HCT116 (cell line): ENCODE results near the gene GRIK4. TPM values are rescaled to one million over a fixed set of nuclear protein-coding genes. Genes with fewer than 3 reads are reported as not detected.

Experiments
- ATAC-seq: fragments of 200-7000 bp; cut with Tn5 transposase; 2 replicates; pipeline ENCODE4 v1.9.1; 2020; ENCODE audit warnings: mild to moderate bottlenecking, moderate library complexity
- BruUV-seq: library from RNA; stranded (reverse); fragments of 400-500 nt; replicated peaks from 2 replicates; lab custom pipeline; 2021; lab: Mats Ljungman, UMichigan
- CTCF ChIA-PET: fragments of 300-600 bp; sonication (Branson Sonifier 250); formaldehyde crosslinking; loops from one replicate; lab custom pipeline; 2021; ENCODE audit warnings: antibody characterized with exemption; lab: Charles Lee
- POLR2A ChIA-PET: fragments of 300-600, 350-600 bp; sonication (Branson Sonifier 250); formaldehyde crosslinking; loops from one replicate; lab custom pipeline; 2021; ENCODE audit warnings: antibody characterized with exemption; lab: Charles Lee
- RAD21 ChIA-PET, 2 experiments: fragments of 300-600 bp; sonication (Branson Sonifier 250); formaldehyde crosslinking; loops; one replicate each; lab custom pipeline; 2023; ENCODE audit warnings: low total read pairs in 2 of 2; ENCODE audit not compliant: uncharacterized antibody in 2 of 2, unreplicated experiment in 2 of 2, low non-redundant PET in 1 of 2; lab: Charles Lee
- DNase-seq: peaks from one replicate; pipeline ENCODE4 v3.0.0-alpha.2; 2010; ENCODE audit warnings: low read depth, low spot score
- H2AFZ ChIP-seq: fragments of 200-600 bp; shearing (Covaris generic), sonication (generic); 2 replicates; pipeline ENCODE4 v1.6.1; 2017; ENCODE audit warnings: low read depth, mixed run types, mixed read lengths, antibody characterized with exemption, low read length; ENCODE audit not compliant: poor library complexity, severe bottlenecking
- H3K27ac ChIP-seq: 2 replicates; pipeline ENCODE4 v1.5.1; 2012; ENCODE audit warnings: low read depth, low read length
- H3K27me3 ChIP-seq: fragments of 200-600 bp; sonication (generic); 2 replicates; pipeline ENCODE4 v1.6.1; 2016; ENCODE audit warnings: mixed run types, low read length, mixed read lengths; ENCODE audit not compliant: insufficient read depth
- H3K36me3 ChIP-seq, 2 experiments: fragments of 200-500 bp in 1 of 2; fragments of 200-600 bp in 1 of 2; sonication (Bioruptor generic) in 1 of 2; sonication (generic) in 1 of 2; 2 replicates each; pipeline versions ENCODE4 v1.5.1 to v1.6.1; 2014 to 2016; ENCODE audit warnings: low read length in 2 of 2, inconsistent platforms in 1 of 2, mixed read lengths in 1 of 2, mixed run types in 1 of 2; ENCODE audit not compliant: insufficient read depth in 2 of 2, control insufficient read depth in 1 of 2
- H3K4me1 ChIP-seq, 2 experiments: fragments of 200-600 bp in 1 of 2; sonication (generic) in 1 of 2; 2 replicates each; pipeline versions ENCODE4 v1.5.1 to v1.6.1; 2012 to 2017; ENCODE audit warnings: low read length in 2 of 2, inconsistent platforms in 1 of 2, mild to moderate bottlenecking in 1 of 2, mixed read lengths in 1 of 2, mixed run types in 1 of 2, moderate library complexity in 1 of 2; ENCODE audit not compliant: insufficient read depth in 2 of 2, control insufficient read depth in 1 of 2
- H3K4me2 ChIP-seq: fragments of 200-600 bp; sonication (generic); 2 replicates; pipeline ENCODE4 v1.6.1; 2017; ENCODE audit warnings: mixed run types, low read length, mixed read lengths
- H3K4me3 ChIP-seq, 2 experiments: fragments of 200-600 bp in 1 of 2; sonication (generic) in 1 of 2; replicated peaks in 1 of 2; 2 replicates each; pipeline ENCODE4 v1.5.1; 2011 to 2016; ENCODE audit warnings: low read length in 2 of 2, control low read depth in 1 of 2, low read depth in 1 of 2, mild to moderate bottlenecking in 1 of 2, mixed read lengths in 1 of 2, mixed run types in 1 of 2
- H3K79me2 ChIP-seq: fragments of 200-600 bp; sonication (generic); 2 replicates; pipeline ENCODE4 v1.6.1; 2017; ENCODE audit warnings: mild to moderate bottlenecking, mixed run types, low read length, moderate library complexity, mixed read lengths; ENCODE audit not compliant: insufficient read depth
- H3K9ac ChIP-seq: fragments of 200-600 bp; sonication (generic); 2 replicates; pipeline ENCODE4 v1.6.1; 2016; ENCODE audit warnings: low read length, mixed read lengths
- H3K9me2 ChIP-seq: fragments of 200-600 bp; sonication (generic), shearing (Covaris generic); 2 replicates; pipeline ENCODE4 v1.6.1; 2017; ENCODE audit warnings: mixed run types, mild to moderate bottlenecking, moderate library complexity; ENCODE audit not compliant: insufficient read depth
- H3K9me3 ChIP-seq, 2 experiments: fragments of 200-500 bp in 1 of 2; fragments of 200-600 bp in 1 of 2; sonication (Bioruptor generic) in 1 of 2; sonication (generic) in 1 of 2; 2 replicates each; pipeline ENCODE4 v1.6.1; 2014 to 2017; ENCODE audit warnings: low read length in 2 of 2, mixed read lengths in 2 of 2, inconsistent platforms in 1 of 2, low read depth in 1 of 2, mild to moderate bottlenecking in 1 of 2, mixed run types in 1 of 2, moderate library complexity in 1 of 2; ENCODE audit not compliant: control insufficient read depth in 1 of 2, insufficient read depth in 1 of 2
- H4K20me1 ChIP-seq: fragments of 200-600 bp; sonication (generic), shearing (Covaris generic); 2 replicates; pipeline ENCODE4 v1.6.1; 2017; ENCODE audit warnings: mixed run types, mild to moderate bottlenecking, moderate library complexity; ENCODE audit not compliant: insufficient read depth
- ATF3 ChIP-seq: IDR thresholded peaks from 2 replicates; pipeline ENCODE4 v1.6.1; 2012
- CBX3 ChIP-seq: IDR thresholded peaks from 2 replicates; pipeline ENCODE4 v1.6.1; 2012; ENCODE audit warnings: low read depth
- CEBPB ChIP-seq: IDR thresholded peaks from 2 replicates; pipeline ENCODE4 v1.6.1; 2012; ENCODE audit warnings: low read depth
- CTCF ChIP-seq, 3 experiments: fragments of 200-600 bp in 1 of 3; sonication (generic) in 1 of 3; IDR thresholded peaks in 2 of 3; conservative IDR thresholded peaks in 1 of 3; 2 replicates each; pipeline ENCODE4 v1.5.1; 2012 to 2017; ENCODE audit warnings: low read depth in 2 of 3, low read length in 2 of 3, antibody characterized with exemption in 1 of 3, borderline replicate concordance in 1 of 3, control low read depth in 1 of 3, mild to moderate bottlenecking in 1 of 3, mixed read lengths in 1 of 3, mixed run types in 1 of 3, moderate library complexity in 1 of 3; ENCODE audit not compliant: insufficient read depth in 1 of 3
- EGR1 ChIP-seq: IDR thresholded peaks from 2 replicates; pipeline ENCODE4 v1.6.1; 2012; ENCODE audit warnings: low read depth
- EZH2phosphoT487 ChIP-seq: fragments of 200-600 bp; IDR thresholded peaks from 2 replicates; pipeline ENCODE4 v1.6.1; 2018; ENCODE audit warnings: antibody characterized with exemption, borderline replicate concordance
- FOSL1 ChIP-seq: IDR thresholded peaks from 2 replicates; pipeline ENCODE4 v1.6.1; 2012; ENCODE audit warnings: low read depth
- MAX ChIP-seq: IDR thresholded peaks from 2 replicates; pipeline ENCODE4 v1.6.1; 2012
- POLR2A ChIP-seq: IDR thresholded peaks from 2 replicates; pipeline ENCODE4 v1.7.0; 2011; ENCODE audit warnings: borderline replicate concordance; ENCODE audit not compliant: insufficient read depth, insufficient read length; ENCODE audit errors: extremely low read depth
- RAD21 ChIP-seq: IDR thresholded peaks from 2 replicates; pipeline ENCODE4 v1.6.1; 2012; ENCODE audit warnings: low read depth, mild to moderate bottlenecking
- REST ChIP-seq: IDR thresholded peaks from 2 replicates; pipeline ENCODE4 v1.6.1; 2012; ENCODE audit warnings: low read depth
- SIN3A ChIP-seq: IDR thresholded peaks from 2 replicates; pipeline ENCODE4 v1.6.1; 2012; ENCODE audit warnings: low read depth
- SP1 ChIP-seq: IDR thresholded peaks from 2 replicates; pipeline ENCODE4 v1.6.1; 2012; ENCODE audit warnings: low read depth
- SRF ChIP-seq: IDR thresholded peaks from 2 replicates; pipeline ENCODE4 v1.6.1; 2012; ENCODE audit warnings: low read depth
- TCF7L2 ChIP-seq: IDR thresholded peaks from 2 replicates; pipeline ENCODE4 v1.7.0; 2011; ENCODE audit warnings: borderline replicate concordance, inconsistent platforms; ENCODE audit not compliant: insufficient read depth, insufficient read length; ENCODE audit errors: extremely low read depth
- YY1 ChIP-seq: IDR thresholded peaks from 2 replicates; pipeline ENCODE4 v1.6.1; 2011; ENCODE audit warnings: low read length, low read depth, moderate library complexity, mild to moderate bottlenecking; ENCODE audit not compliant: insufficient replicate concordance; ENCODE audit errors: extremely low read depth
- ZBTB33 ChIP-seq: IDR thresholded peaks from 2 replicates; pipeline ENCODE4 v1.6.1; 2011; ENCODE audit warnings: mild to moderate bottlenecking, low read length, moderate library complexity; ENCODE audit not compliant: insufficient replicate concordance; ENCODE audit errors: extremely low read depth
- ZFX ChIP-seq: fragments of 450-650 bp; IDR thresholded peaks from 2 replicates; pipeline ENCODE4 v1.6.1; 2017
- ZNF274 ChIP-seq: fragments of 200-500 bp; sonication (Bioruptor generic); IDR thresholded peaks from 2 replicates; pipeline ENCODE4 v1.6.1; 2014; ENCODE audit warnings: mild to moderate bottlenecking, low read depth, low read length, inconsistent platforms
- intact Hi-C: fragments of 100-400 bp; cut with micrococcal nuclease; formaldehyde crosslinking; loops from 2 replicates; pipeline ENCODE4 v1.10.0; 2022
- total RNA-seq: library from RNA; stranded (reverse); gene quantifications from one replicate; pipeline ENCODE4 v1.2.1, GENCODE V29; 2021; ENCODE audit not compliant: unreplicated experiment

GRIK4 gene
- total RNA-seq, 1 experiment from 2014 or later = 0.52 TPM

GRCh38 chr11:120771551-120772060 is 260.1 kb downstream of the GRIK4 start:
- Histone ChIP-seq H3K4me3 (no peak overlapping the region), H4K20me1 (no peaks in the 10 kb centered on the region), H3K79me2 (no peaks in the 10 kb centered on the region), H3K27me3 (no peaks in the 10 kb centered on the region), H2AFZ (no peak overlapping the region), H3K9me3 (peaks cover 0 to 12% of the 10 kb centered on the region in 2 experiments; a peak in 1 of 4 replicates), H3K9me2 (no peaks in the 10 kb centered on the region), H3K36me3 (no peaks in the 10 kb centered on the region), H3K27ac (no peak overlapping the region), H3K4me2 (no peak overlapping the region), H3K4me1 (peaks cover 0 to 9% of the 10 kb centered on the region in 2 experiments; a peak in 3 of 4 replicates), H3K9ac (no peak overlapping the region)
- POLR2A ChIA-PET = no interaction called here
- CTCF ChIA-PET = no interaction called here
- no peak for DNase-seq
- no peak for ATAC-seq
- RAD21 ChIA-PET = no interaction called here
- no TSS peak for BruUV-seq
- intact Hi-C loops = no loop called here
- TF ChIP-seq POLR2A (no peak), CEBPB (no peak), ATF3 (no peak), EGR1 (no peak), MAX (no peak), TCF7L2 (no peak), ZBTB33 (no peak), CBX3 (no peak), YY1 (no peak), FOSL1 (no peak), CTCF (IDR thresholded peaks at IDR 0.05 in 2 of 3, conservative IDR thresholded peaks at IDR 0.05 in 1 of 3; ENCODE audit: borderline replicate concordance in 1 of 3, insufficient read depth in 1 of 3, low read depth in 2 of 3, low read length in 2 of 3) (no peak), RAD21 (no peak), EZH2phosphoT487 (no peak), SRF (no peak), ZNF274 (no peak), SIN3A (no peak), SP1 (no peak), REST (no peak), ZFX (no peak)
- TF ChIP-seq, all 23 proteins: peak for 0
